ENCODE measurements around the gene HTR2A. TPM values are rescaled to one million over a fixed set of nuclear protein-coding genes. Genes with fewer than 3 reads are reported as not detected.

HTR2A gene
- total RNA-seq, 1 experiment from 2014 or later, result not detected

- TF ChIP-seq ZNF138 (CRISPR knock-in tag; conservative IDR thresholded peaks at IDR 0.05) (no peak), RELA (CRISPR knock-in tag; IDR thresholded peaks at IDR 0.05; ENCODE audit: borderline replicate concordance) (no peak), ELF4 (CRISPR knock-in tag; IDR thresholded peaks at IDR 0.05; ENCODE audit: low read depth) (no peak), SMAD3 (CRISPR knock-in tag; IDR thresholded peaks at IDR 0.05; ENCODE audit: borderline replicate concordance) (no peak), NFATC4 (CRISPR knock-in tag; IDR thresholded peaks at IDR 0.05) (no peak)
- TF ChIP-seq, protein P1, sequence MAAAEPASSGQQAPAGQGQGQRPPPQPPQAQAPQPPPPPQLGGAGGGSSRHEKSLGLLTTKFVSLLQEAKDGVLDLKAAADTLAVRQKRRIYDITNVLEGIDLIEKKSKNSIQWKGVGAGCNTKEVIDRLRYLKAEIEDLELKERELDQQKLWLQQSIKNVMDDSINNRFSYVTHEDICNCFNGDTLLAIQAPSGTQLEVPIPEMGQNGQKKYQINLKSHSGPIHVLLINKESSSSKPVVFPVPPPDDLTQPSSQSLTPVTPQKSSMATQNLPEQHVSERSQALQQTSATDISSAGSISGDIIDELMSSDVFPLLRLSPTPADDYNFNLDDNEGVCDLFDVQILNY (CRISPR knock-in tag; IDR thresholded peaks at IDR 0.05), result no peak
- TF ChIP-seq, protein P2, sequence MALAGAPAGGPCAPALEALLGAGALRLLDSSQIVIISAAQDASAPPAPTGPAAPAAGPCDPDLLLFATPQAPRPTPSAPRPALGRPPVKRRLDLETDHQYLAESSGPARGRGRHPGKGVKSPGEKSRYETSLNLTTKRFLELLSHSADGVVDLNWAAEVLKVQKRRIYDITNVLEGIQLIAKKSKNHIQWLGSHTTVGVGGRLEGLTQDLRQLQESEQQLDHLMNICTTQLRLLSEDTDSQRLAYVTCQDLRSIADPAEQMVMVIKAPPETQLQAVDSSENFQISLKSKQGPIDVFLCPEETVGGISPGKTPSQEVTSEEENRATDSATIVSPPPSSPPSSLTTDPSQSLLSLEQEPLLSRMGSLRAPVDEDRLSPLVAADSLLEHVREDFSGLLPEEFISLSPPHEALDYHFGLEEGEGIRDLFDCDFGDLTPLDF (CRISPR knock-in tag; IDR thresholded peaks at IDR 0.05), result no peak
- TF ChIP-seq, protein P3, sequence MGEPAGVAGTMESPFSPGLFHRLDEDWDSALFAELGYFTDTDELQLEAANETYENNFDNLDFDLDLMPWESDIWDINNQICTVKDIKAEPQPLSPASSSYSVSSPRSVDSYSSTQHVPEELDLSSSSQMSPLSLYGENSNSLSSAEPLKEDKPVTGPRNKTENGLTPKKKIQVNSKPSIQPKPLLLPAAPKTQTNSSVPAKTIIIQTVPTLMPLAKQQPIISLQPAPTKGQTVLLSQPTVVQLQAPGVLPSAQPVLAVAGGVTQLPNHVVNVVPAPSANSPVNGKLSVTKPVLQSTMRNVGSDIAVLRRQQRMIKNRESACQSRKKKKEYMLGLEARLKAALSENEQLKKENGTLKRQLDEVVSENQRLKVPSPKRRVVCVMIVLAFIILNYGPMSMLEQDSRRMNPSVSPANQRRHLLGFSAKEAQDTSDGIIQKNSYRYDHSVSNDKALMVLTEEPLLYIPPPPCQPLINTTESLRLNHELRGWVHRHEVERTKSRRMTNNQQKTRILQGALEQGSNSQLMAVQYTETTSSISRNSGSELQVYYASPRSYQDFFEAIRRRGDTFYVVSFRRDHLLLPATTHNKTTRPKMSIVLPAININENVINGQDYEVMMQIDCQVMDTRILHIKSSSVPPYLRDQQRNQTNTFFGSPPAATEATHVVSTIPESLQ (CRISPR knock-in tag; IDR thresholded peaks at IDR 0.05), result no peak
These were observed 52.4 kb downstream of the HTR2A start (continued) for GRCh38 chr13:46844431-46844830.

DNA sequence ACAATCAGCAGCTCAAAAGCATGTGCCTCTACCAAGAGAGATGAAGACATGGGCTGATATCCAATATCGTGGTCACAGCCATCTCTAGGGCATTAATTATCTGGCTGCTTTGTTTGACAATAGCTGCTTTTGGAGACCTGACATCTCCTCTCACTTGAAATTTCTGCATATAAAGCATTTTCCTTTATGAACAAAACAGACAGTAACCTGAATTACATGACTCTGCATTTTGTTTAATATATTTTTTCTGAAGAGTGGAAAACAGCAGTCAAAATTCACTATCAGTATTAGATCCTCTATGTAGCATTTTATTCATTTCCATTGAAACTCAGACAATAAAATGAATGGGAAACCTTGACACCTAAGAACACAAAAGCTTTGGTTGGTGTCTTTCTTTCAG lies 57.5 kb downstream of the HTR2A start:
- no peak overlapping the region for H3K4me3 Mint-ChIP-seq
- DNase-seq (ENCODE audit: low spot score) (no peak), ATAC-seq (no peak)
- H3K4me1 Mint-ChIP-seq, result no peaks in the 10 kb centered on the region
- H3K9me3 Mint-ChIP-seq, result peaks cover 8% of the 10 kb centered on the region
- POLR2A ChIA-PET, result no interaction called here
- no peaks in the 10 kb centered on the region for H3K27me3 Mint-ChIP-seq (ENCODE audit: low read depth)
- CTCF ChIA-PET, result no interaction called here
- H3K27ac Mint-ChIP-seq, result no peak overlapping the region
- no peak for TF ChIP-seq OVOL2 (CRISPR knock-in tag; IDR thresholded peaks at IDR 0.05; ENCODE audit: borderline replicate concordance)
- TF ChIP-seq, protein P4, sequence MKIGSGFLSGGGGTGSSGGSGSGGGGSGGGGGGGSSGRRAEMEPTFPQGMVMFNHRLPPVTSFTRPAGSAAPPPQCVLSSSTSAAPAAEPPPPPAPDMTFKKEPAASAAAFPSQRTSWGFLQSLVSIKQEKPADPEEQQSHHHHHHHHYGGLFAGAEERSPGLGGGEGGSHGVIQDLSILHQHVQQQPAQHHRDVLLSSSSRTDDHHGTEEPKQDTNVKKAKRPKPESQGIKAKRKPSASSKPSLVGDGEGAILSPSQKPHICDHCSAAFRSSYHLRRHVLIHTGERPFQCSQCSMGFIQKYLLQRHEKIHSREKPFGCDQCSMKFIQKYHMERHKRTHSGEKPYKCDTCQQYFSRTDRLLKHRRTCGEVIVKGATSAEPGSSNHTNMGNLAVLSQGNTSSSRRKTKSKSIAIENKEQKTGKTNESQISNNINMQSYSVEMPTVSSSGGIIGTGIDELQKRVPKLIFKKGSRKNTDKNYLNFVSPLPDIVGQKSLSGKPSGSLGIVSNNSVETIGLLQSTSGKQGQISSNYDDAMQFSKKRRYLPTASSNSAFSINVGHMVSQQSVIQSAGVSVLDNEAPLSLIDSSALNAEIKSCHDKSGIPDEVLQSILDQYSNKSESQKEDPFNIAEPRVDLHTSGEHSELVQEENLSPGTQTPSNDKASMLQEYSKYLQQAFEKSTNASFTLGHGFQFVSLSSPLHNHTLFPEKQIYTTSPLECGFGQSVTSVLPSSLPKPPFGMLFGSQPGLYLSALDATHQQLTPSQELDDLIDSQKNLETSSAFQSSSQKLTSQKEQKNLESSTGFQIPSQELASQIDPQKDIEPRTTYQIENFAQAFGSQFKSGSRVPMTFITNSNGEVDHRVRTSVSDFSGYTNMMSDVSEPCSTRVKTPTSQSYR (CRISPR knock-in tag; IDR thresholded peaks at IDR 0.05), result no peak
- TF ChIP-seq TCF7 (CRISPR knock-in tag; IDR thresholded peaks at IDR 0.05; ENCODE audit: low read depth), result no peak
- no peak for TF ChIP-seq JUN (CRISPR knock-in tag; IDR thresholded peaks at IDR 0.05)
- TF ChIP-seq, protein P5, sequence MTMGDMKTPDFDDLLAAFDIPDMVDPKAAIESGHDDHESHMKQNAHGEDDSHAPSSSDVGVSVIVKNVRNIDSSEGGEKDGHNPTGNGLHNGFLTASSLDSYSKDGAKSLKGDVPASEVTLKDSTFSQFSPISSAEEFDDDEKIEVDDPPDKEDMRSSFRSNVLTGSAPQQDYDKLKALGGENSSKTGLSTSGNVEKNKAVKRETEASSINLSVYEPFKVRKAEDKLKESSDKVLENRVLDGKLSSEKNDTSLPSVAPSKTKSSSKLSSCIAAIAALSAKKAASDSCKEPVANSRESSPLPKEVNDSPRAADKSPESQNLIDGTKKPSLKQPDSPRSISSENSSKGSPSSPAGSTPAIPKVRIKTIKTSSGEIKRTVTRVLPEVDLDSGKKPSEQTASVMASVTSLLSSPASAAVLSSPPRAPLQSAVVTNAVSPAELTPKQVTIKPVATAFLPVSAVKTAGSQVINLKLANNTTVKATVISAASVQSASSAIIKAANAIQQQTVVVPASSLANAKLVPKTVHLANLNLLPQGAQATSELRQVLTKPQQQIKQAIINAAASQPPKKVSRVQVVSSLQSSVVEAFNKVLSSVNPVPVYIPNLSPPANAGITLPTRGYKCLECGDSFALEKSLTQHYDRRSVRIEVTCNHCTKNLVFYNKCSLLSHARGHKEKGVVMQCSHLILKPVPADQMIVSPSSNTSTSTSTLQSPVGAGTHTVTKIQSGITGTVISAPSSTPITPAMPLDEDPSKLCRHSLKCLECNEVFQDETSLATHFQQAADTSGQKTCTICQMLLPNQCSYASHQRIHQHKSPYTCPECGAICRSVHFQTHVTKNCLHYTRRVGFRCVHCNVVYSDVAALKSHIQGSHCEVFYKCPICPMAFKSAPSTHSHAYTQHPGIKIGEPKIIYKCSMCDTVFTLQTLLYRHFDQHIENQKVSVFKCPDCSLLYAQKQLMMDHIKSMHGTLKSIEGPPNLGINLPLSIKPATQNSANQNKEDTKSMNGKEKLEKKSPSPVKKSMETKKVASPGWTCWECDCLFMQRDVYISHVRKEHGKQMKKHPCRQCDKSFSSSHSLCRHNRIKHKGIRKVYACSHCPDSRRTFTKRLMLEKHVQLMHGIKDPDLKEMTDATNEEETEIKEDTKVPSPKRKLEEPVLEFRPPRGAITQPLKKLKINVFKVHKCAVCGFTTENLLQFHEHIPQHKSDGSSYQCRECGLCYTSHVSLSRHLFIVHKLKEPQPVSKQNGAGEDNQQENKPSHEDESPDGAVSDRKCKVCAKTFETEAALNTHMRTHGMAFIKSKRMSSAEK (CRISPR knock-in tag; IDR thresholded peaks at IDR 0.05; ENCODE audit: borderline replicate concordance), result no peak
- TF ChIP-seq ZNF396 (CRISPR knock-in tag; IDR thresholded peaks at IDR 0.05; ENCODE audit: borderline replicate concordance), result no peak
- no peak for TF ChIP-seq GABPB1 (CRISPR knock-in tag; IDR thresholded peaks at IDR 0.05)
- no peaks in the 10 kb centered on the region for H3K36me3 Mint-ChIP-seq

Data from WTC11 (cell line).